SU-DHL-6 (cell line): ENCODE data around the gene COL12A1.

Source experiments
- H2AFZ ChIP-seq: fragments of 200-600 bp; sonication (generic); 2 replicates; pipeline ENCODE4 v1.6.1; 2014; ENCODE audit warnings: low read depth, mild to moderate bottlenecking, moderate library complexity, mixed read lengths, antibody characterized with exemption, low read length; ENCODE audit not compliant: severe bottlenecking
- H3F3A ChIP-seq: fragments of 200-600 bp; shearing (Covaris generic); 2 replicates; pipeline ENCODE4 v1.6.0; 2016; ENCODE audit warnings: antibody characterized with exemption, mild to moderate bottlenecking; ENCODE audit not compliant: insufficient read depth
- H3K27ac ChIP-seq: fragments of 200-600 bp; sonication (generic); 2 replicates; pipeline ENCODE4 v1.5.1; 2016; ENCODE audit warnings: low read depth, mild to moderate bottlenecking, low read length, moderate library complexity, mixed read lengths
- H3K27me3 ChIP-seq: fragments of 200-600 bp; sonication (generic), shearing (Covaris generic); 2 replicates; pipeline ENCODE4 v1.6.0; 2014; ENCODE audit warnings: mild to moderate bottlenecking, low read length
- H3K36me3 ChIP-seq: fragments of 200-600 bp; sonication (generic); 2 replicates; pipeline ENCODE4 v1.6.1; 2014; ENCODE audit warnings: mild to moderate bottlenecking, low read length, mixed read lengths
- H3K4me2 ChIP-seq: fragments of 300-600, 200-600 bp; shearing (Covaris generic), sonication (generic); 2 replicates; pipeline ENCODE4 v1.6.0; 2014; ENCODE audit warnings: low read length, low read depth, mild to moderate bottlenecking; ENCODE audit not compliant: poor library complexity, severe bottlenecking
- H3K4me3 ChIP-seq: fragments of 200-600 bp; sonication (generic); 2 replicates; pipeline ENCODE4 v1.5.1; 2014; ENCODE audit warnings: antibody characterized with exemption, low read length, mild to moderate bottlenecking, mixed read lengths; ENCODE audit not compliant: insufficient read depth, poor library complexity, severe bottlenecking
- H3K79me2 ChIP-seq: fragments of 200-600 bp; sonication (generic); 2 replicates; pipeline ENCODE4 v1.6.1; 2014; ENCODE audit warnings: mild to moderate bottlenecking, low read length, moderate library complexity; ENCODE audit not compliant: insufficient read depth
- H3K9ac ChIP-seq: fragments of 200-600 bp; sonication (generic); 2 replicates; pipeline ENCODE4 v1.7.0; 2014; ENCODE audit warnings: mild to moderate bottlenecking, low read length
- H3K9me2 ChIP-seq: fragments of 200-600 bp; sonication (generic); replicated peaks from 2 replicates; pipeline ENCODE4 v1.6.1; 2014; ENCODE audit warnings: low read length; ENCODE audit not compliant: insufficient read depth
- H3K9me3 ChIP-seq: fragments of 200-600 bp; sonication (generic); 2 replicates; pipeline ENCODE4 v1.6.1; 2014; ENCODE audit warnings: low read length, mixed read lengths; ENCODE audit not compliant: insufficient read depth
- H4K20me1 ChIP-seq: fragments of 200-600 bp; sonication (generic); 2 replicates; pipeline ENCODE4 v1.6.1; 2014; ENCODE audit warnings: low read depth, mild to moderate bottlenecking, antibody characterized with exemption, low read length, moderate library complexity, mixed read lengths
- EZH2phosphoT487 ChIP-seq: fragments of 200-600 bp; sonication (generic), shearing (Covaris generic); conservative IDR thresholded peaks from 2 replicates; pipeline ENCODE4 v1.6.1; 2018; ENCODE audit warnings: mild to moderate bottlenecking, antibody characterized with exemption, low read length, moderate library complexity, mixed read lengths
- TF ChIP-seq, protein P1 (sequence below): fragments of 200-600 bp; sonication (generic); IDR thresholded peaks from one replicate; pipeline ENCODE4 v1.5.1; 2017; ENCODE audit warnings: antibody characterized with exemption, mild to moderate bottlenecking, low read length, moderate library complexity; ENCODE audit not compliant: insufficient read depth, poor library complexity, severe bottlenecking

Gene COL12A1

DNA sequence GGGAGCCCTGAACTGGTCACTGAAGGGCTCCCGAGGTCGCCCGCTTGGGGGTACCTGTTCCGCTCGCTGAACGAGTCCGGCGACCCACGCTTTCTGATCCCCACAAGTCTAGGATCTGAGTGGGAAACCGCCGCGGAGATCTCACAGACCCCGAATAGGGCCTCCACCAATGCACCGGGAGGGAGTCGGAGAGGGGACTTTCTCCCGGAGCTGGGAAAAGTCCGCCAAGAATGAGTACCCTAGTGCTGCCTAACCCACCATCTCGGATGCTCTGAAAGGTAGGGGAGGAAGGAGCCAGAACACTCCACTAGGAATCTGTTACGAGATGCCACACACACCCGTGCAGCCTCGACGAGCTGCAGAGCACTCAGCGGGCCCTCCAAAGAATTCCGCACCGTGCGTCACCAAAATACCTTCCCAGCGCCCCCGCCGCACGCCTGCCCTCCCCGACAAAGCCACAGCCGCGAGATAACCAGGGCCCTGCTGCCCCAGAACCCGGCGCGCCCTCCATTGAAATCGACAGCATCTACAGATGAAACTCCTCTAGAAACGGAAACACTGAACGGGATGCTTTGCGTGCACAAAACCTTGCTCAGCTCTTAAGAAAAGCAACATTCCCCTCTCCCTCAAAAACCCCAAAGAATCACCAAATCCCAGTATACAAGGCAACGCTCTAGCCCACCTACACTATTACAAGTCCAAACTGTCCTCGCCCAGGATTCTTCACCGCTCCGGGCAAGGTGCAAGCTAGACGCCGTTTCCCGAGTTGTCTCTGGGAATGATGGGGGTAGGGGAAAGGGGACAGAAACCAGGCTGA, 686 bp downstream of the COL12A1 start:
- Histone ChIP-seq H2AFZ (no peak overlapping the region), H3K4me2 (no peak overlapping the region), H3K79me2 (no peaks in the 10 kb centered on the region), H3K9me2 (no peaks in the 10 kb centered on the region), H3K36me3 (no peaks in the 10 kb centered on the region), H3K27ac (no peak overlapping the region), H3F3A (no peaks in the 10 kb centered on the region), H3K9me3 (no peaks in the 10 kb centered on the region), H4K20me1 (no peaks in the 10 kb centered on the region), H3K9ac (no peak overlapping the region), H3K27me3 (no peaks in the 10 kb centered on the region), H3K4me3 (no peak overlapping the region)
- TF ChIP-seq EZH2phosphoT487 = no peak
- TF ChIP-seq, protein P1, sequence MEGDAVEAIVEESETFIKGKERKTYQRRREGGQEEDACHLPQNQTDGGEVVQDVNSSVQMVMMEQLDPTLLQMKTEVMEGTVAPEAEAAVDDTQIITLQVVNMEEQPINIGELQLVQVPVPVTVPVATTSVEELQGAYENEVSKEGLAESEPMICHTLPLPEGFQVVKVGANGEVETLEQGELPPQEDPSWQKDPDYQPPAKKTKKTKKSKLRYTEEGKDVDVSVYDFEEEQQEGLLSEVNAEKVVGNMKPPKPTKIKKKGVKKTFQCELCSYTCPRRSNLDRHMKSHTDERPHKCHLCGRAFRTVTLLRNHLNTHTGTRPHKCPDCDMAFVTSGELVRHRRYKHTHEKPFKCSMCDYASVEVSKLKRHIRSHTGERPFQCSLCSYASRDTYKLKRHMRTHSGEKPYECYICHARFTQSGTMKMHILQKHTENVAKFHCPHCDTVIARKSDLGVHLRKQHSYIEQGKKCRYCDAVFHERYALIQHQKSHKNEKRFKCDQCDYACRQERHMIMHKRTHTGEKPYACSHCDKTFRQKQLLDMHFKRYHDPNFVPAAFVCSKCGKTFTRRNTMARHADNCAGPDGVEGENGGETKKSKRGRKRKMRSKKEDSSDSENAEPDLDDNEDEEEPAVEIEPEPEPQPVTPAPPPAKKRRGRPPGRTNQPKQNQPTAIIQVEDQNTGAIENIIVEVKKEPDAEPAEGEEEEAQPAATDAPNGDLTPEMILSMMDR = no peak

DNA sequence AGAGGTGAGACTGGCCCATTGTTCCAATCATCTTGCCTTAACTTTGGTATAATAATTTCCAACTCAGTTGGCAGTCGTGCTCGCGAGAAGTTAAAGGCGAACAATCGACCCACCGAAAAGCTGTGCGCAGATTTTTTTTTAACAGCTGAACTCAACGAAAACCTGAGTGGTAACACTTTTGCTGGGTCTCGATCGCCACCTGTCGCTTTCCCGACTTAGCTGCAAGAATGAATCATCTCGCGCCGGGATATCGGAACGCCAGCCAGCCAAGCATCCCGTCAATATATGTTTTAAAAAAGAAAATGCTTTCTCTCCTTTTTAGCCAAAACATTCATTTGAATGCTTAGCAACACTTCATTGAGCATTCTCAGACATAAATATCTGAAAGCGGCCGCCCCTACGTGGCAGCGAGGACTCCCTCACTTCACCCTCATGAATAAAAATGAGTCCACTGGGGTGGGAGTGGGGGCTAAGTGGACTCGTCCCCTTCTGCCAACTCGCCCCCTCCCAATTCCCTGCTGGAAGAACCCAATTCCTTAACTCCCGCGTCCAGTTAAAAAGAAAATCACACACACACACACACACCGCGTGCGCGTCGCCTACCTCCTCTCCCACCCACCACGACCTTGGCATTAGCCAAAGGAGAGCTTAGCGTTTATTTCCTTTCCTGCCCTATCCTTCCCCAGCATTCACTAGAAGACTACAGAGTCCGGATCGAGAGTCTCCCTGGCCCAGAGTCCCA, 1.5 kb downstream of the COL12A1 start:
- Histone ChIP-seq H3K27me3 (no peaks in the 10 kb centered on the region), H3K9me2 (no peaks in the 10 kb centered on the region), H3F3A (no peaks in the 10 kb centered on the region), H3K9me3 (no peaks in the 10 kb centered on the region), H3K9ac (no peak overlapping the region), H3K4me3 (no peak overlapping the region), H4K20me1 (no peaks in the 10 kb centered on the region), H3K79me2 (no peaks in the 10 kb centered on the region), H3K36me3 (no peaks in the 10 kb centered on the region), H3K27ac (no peak overlapping the region), H2AFZ (no peak overlapping the region), H3K4me2 (no peak overlapping the region)
- no peak for TF ChIP-seq EZH2phosphoT487
- TF ChIP-seq, protein P1 = no peak

DNA sequence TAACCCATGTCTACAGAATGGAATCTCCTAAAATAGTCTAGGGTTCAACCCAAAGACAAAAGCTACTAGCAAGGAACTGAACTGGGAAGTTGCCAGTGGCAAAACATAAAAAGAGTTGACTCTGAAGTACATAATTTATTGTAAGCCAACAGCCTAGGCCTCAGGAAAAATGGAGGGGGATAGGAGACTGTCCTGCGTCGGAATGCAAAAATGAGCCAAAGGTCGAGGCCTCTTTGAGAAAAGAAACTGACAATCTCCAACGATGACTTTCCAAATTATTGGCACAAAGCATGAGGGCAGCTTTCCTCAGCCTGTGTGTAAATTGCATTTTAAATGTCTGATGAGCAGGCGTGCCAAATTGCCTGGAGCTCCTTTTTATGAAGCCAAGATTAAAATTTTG, 2.1 kb downstream of the COL12A1 start:
- H3K36me3 ChIP-seq = no peaks in the 10 kb centered on the region
- no peak overlapping the region for H3K4me3 ChIP-seq
- H3K27me3 ChIP-seq = no peaks in the 10 kb centered on the region
- no peaks in the 10 kb centered on the region for H3K9me3 ChIP-seq
- no peak overlapping the region for H3K4me2 ChIP-seq
- H3K27ac ChIP-seq = no peak overlapping the region
- TF ChIP-seq EZH2phosphoT487 = no peak
- H4K20me1 ChIP-seq = no peaks in the 10 kb centered on the region
- H3K79me2 ChIP-seq = no peaks in the 10 kb centered on the region
- H3K9ac ChIP-seq = no peak overlapping the region
- no peaks in the 10 kb centered on the region for H3K9me2 ChIP-seq
- no peak overlapping the region for H2AFZ ChIP-seq
- H3F3A ChIP-seq = no peaks in the 10 kb centered on the region
